GM12891 (cell line): ENCODE data around the gene TTC28.

Experiments used
- PAX5 ChIP-seq: IDR thresholded peaks from 2 replicates; pipeline ENCODE4 v1.6.1; 2011; ENCODE audit warnings: low read length, moderate library complexity, mild to moderate bottlenecking; ENCODE audit not compliant: insufficient read depth, severe bottlenecking
- POLR2A ChIP-seq: IDR thresholded peaks from 2 replicates; pipeline ENCODE4 v1.6.1; 2011; ENCODE audit warnings: low read depth, low read length, control low read depth
- POLR2AphosphoS5 ChIP-seq: IDR thresholded peaks from 2 replicates; pipeline ENCODE4 v1.6.1; 2011; ENCODE audit warnings: low read depth, low read length, control low read depth
- POU2F2 ChIP-seq: IDR thresholded peaks from 2 replicates; pipeline ENCODE4 v1.6.1; 2011; ENCODE audit warnings: low read depth, mild to moderate bottlenecking, control low read depth, low read length, moderate library complexity
- SPI1 ChIP-seq: IDR thresholded peaks from 2 replicates; pipeline ENCODE4 v1.6.1; 2011; ENCODE audit warnings: low read depth, low read length, control low read depth
- TAF1 ChIP-seq: IDR thresholded peaks from 2 replicates; pipeline ENCODE4 v1.6.1; 2011; ENCODE audit warnings: low read depth, low read length, control low read depth

- TF ChIP-seq POLR2A (no peak), SPI1 (no peak), POLR2AphosphoS5 (no peak), TAF1 (no peak), POU2F2 (no peak), PAX5 (no peak)
Measured at GRCh38 chr22:28001171-28001835, 678.3 kb downstream of the TTC28 start.
